ENCODE results near the gene SERPINA3. TPM values are rescaled to one million over a fixed set of nuclear protein-coding genes. Genes with fewer than 3 reads are reported as not detected.
A peak's percentile ranks its signal among the peaks of the same experiment; 100 is the strongest.

Gene SERPINA3
- total and polyA plus RNA-seq, 9 donors: 49.6 to 291 (median 224) TPM

DNA sequence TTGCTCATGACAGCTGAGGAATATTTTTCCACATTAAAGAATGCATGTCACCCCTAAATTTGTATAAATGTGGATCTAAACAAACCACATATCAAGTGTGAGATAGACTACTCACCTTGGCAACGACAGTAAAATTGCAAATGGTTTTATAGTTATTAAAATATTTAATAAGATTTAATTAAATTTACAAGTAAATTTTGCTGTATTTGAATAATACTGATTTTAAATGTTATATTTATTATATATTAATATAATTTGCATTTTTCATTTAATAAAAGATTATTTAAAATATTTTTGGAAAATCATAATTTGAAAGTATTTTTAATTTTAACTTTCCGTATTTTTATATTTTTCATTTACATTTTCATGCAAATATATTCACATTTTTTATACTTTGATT, 53.4 kb downstream of the SERPINA3 start:
- Histone ChIP-seq H3K4me1 (ENCODE audit: insufficient read depth) (no peaks in the 10 kb centered on the region), H3K36me3 (no peaks in the 10 kb centered on the region), H3K27ac (no peak overlapping the region), H3K4me3 (no peak overlapping the region), H3K9me3 (no peaks in the 10 kb centered on the region), H3K27me3 (no peaks in the 10 kb centered on the region)
- intact Hi-C loops (cut with DNase I): no loop called here
- DNase-seq: no peak
- WGBS, 3 donors: 66 to 86% (median 79%) methylated on average over 2 of the region's 2 CpGs
- TF ChIP-seq EP300 (IDR thresholded peaks at IDR 0.05): no peak
- no peak for TF ChIP-seq POLR2A (IDR thresholded peaks at IDR 0.05)
- TF ChIP-seq, protein P1, sequence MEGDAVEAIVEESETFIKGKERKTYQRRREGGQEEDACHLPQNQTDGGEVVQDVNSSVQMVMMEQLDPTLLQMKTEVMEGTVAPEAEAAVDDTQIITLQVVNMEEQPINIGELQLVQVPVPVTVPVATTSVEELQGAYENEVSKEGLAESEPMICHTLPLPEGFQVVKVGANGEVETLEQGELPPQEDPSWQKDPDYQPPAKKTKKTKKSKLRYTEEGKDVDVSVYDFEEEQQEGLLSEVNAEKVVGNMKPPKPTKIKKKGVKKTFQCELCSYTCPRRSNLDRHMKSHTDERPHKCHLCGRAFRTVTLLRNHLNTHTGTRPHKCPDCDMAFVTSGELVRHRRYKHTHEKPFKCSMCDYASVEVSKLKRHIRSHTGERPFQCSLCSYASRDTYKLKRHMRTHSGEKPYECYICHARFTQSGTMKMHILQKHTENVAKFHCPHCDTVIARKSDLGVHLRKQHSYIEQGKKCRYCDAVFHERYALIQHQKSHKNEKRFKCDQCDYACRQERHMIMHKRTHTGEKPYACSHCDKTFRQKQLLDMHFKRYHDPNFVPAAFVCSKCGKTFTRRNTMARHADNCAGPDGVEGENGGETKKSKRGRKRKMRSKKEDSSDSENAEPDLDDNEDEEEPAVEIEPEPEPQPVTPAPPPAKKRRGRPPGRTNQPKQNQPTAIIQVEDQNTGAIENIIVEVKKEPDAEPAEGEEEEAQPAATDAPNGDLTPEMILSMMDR (IDR thresholded peaks at IDR 0.05): no peak

- H3K4me1 ChIP-seq (ENCODE audit: insufficient read depth): no peaks in the 10 kb centered on the region
- 76 to 86% (median 79%) methylated on average over 11 of the region's 11 CpGs for WGBS, 3 donors
- no peaks in the 10 kb centered on the region for H3K9me3 ChIP-seq
- H3K4me3 ChIP-seq: no peak overlapping the region
- no peaks in the 10 kb centered on the region for H3K27me3 ChIP-seq
- TF ChIP-seq, protein P1 (IDR thresholded peaks at IDR 0.05): no peak
- TF ChIP-seq EP300 (IDR thresholded peaks at IDR 0.05) (no peak), POLR2A (IDR thresholded peaks at IDR 0.05) (no peak)
- H3K36me3 ChIP-seq: no peaks in the 10 kb centered on the region
- H3K27ac ChIP-seq: no peak overlapping the region
- DNase-seq: no peak
- intact Hi-C loops (cut with DNase I): no loop called here
These were observed 58.6 kb downstream of the SERPINA3 start for GRCh38 chr14:94670692-94671285.

DNA sequence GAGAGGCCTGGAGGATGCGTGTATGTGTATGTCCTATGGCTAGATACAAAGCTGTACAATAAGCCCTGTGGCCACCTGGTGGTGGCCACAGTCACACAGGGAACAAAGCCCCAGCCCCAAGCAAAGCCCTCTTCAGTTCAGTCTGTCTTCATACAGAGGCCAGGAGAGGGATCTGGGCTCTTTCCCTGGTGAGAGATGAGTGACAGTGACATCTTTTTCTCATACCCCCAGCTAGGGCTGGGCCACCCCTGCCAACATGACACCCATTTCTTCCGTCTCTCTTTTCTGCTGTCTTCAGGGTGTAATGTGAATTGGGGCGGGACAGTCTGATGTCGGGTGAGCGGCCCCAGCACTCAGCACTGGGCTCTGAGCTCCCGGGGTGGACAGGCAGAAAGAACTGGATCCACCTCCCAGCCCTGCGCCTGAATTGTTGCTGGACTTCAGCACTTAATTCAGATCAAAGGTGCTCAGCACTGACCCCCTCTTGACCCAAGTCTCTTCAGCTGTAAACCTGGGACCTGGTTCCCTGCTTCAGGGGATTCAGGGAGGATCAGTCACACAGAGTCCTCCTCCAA, 59.8 kb downstream of the SERPINA3 start:
- intact Hi-C loops (cut with DNase I): no loop called here
- no peak for TF ChIP-seq POLR2A (IDR thresholded peaks at IDR 0.05)
- TF ChIP-seq EP300 (IDR thresholded peaks at IDR 0.05): no peak
- TF ChIP-seq, protein P1 (IDR thresholded peaks at IDR 0.05): peak in 1 of 3 donors; percentile 15
- H3K27me3 ChIP-seq: no peaks in the 10 kb centered on the region
- no peaks in the 10 kb centered on the region for H3K9me3 ChIP-seq
- no peak overlapping the region for H3K27ac ChIP-seq
- no peak for DNase-seq
- H3K36me3 ChIP-seq: no peaks in the 10 kb centered on the region
- H3K4me3 ChIP-seq: no peak overlapping the region
- H3K4me1 ChIP-seq (ENCODE audit: insufficient read depth): no peaks in the 10 kb centered on the region
- 86 to 90% (median 88%) methylated on average over 7 of the region's 7 CpGs for WGBS, 3 donors

DNA sequence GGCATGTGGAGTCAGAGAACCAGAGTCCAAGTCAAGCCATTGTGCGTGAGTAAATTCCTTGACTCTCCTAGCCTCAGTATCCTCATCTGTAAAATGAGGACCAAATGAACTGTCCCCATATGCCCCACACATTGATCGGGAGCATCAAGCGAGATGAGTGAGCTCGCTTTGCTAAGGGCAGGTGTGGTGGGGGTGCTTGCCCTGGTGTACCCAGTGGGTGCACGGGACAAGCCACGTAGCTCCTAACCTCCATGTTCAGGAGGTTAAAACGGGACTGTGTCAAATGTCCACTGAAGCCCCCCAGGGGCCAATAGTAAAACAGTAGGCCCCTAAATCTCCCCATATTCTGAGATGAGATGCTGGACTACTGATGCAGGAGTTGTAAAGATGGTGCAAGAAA, 60.9 kb downstream of the SERPINA3 start:
- no peak overlapping the region for H3K4me3 ChIP-seq
- DNase-seq: no peak
- no peak for TF ChIP-seq POLR2A (IDR thresholded peaks at IDR 0.05)
- TF ChIP-seq, protein P1 (IDR thresholded peaks at IDR 0.05): no peak
- TF ChIP-seq EP300 (IDR thresholded peaks at IDR 0.05): no peak
- H3K9me3 ChIP-seq: no peaks in the 10 kb centered on the region
- 94 to 96% (median 96%) methylated on average over 7 of the region's 7 CpGs for WGBS, 3 donors
- no peaks in the 10 kb centered on the region for H3K27me3 ChIP-seq
- H3K36me3 ChIP-seq: no peaks in the 10 kb centered on the region
- H3K4me1 ChIP-seq (ENCODE audit: insufficient read depth): no peaks in the 10 kb centered on the region
- intact Hi-C loops (cut with DNase I): no loop called here
- H3K27ac ChIP-seq: no peak overlapping the region

Other genes with a start within 250 kb of the SERPINA3 start
- gene SERPINA2, start 245.7 kb upstream of the SERPINA3 start, total RNA-seq: not detected
- not detected for gene SERPINA2, start 245.7 kb upstream of the SERPINA3 start, polyA plus RNA-seq
- 10 to 100 TPM in 3 of 7 donors, 1 to 10 TPM in 4; 1.2 to 23.9 (median 9.9) TPM for gene SERPINA1, start 223.8 kb upstream of the SERPINA3 start, total RNA-seq
- 10 to 100 TPM in 1 of 2 donors, 1 to 10 TPM in 1; 1.9 to 25.7 TPM for gene SERPINA1, start 223.8 kb upstream of the SERPINA3 start, polyA plus RNA-seq
- gene SERPINA11, start 159.6 kb upstream of the SERPINA3 start, total RNA-seq: not detected
- gene SERPINA11, start 159.6 kb upstream of the SERPINA3 start, polyA plus RNA-seq: not detected
- not detected for gene SERPINA9, start 136.2 kb upstream of the SERPINA3 start, total RNA-seq
- gene SERPINA9, start 136.2 kb upstream of the SERPINA3 start, polyA plus RNA-seq: not detected
- gene SERPINA12, start 102.9 kb upstream of the SERPINA3 start, total RNA-seq: not detected
- gene SERPINA12, start 102.9 kb upstream of the SERPINA3 start, polyA plus RNA-seq: not detected
- under 1 TPM in 4 of 7 donors, not detected in 3; 0.11 to 0.22 (median 0.15) TPM for gene SERPINA4, start 50.9 kb upstream of the SERPINA3 start, total RNA-seq
- not detected for gene SERPINA4, start 50.9 kb upstream of the SERPINA3 start, polyA plus RNA-seq
- gene SERPINA5, start 31.0 kb upstream of the SERPINA3 start, total RNA-seq: 10 to 100 TPM in 6 of 7 donors, 1 to 10 TPM in 1; 8.3 to 66.2 (median 23.8) TPM
- 10 to 100 TPM; 21.5 to 27.9 TPM for gene SERPINA5, start 31.0 kb upstream of the SERPINA3 start, polyA plus RNA-seq
- under 1 TPM in 3 of 7 donors, not detected in 4; 0.25 to 0.53 (median 0.34) TPM for gene GSC, start 157.7 kb downstream of the SERPINA3 start, total RNA-seq
- gene GSC, start 157.7 kb downstream of the SERPINA3 start, polyA plus RNA-seq: under 1 TPM in 1 of 2 donors, not detected in 1; 0.15 TPM

All from ovary (tissue), 9 donors.